AG09309 (cell line): ENCODE results near the gene LHFPL3.

Experiments used
- DNase-seq: peaks from one replicate; pipeline ENCODE4 v3.0.0-alpha.2; 2010; ENCODE audit warnings: low read depth
- H3K4me3 ChIP-seq: 2 replicates; pipeline ENCODE4 v1.5.1; 2011; ENCODE audit warnings: mild to moderate bottlenecking, low read depth, low read length, moderate library complexity; ENCODE audit not compliant: control insufficient read depth
- CTCF ChIP-seq: IDR thresholded peaks from 2 replicates; pipeline ENCODE4 v1.5.1; 2011; ENCODE audit warnings: mild to moderate bottlenecking, low read depth, low read length, inconsistent platforms; ENCODE audit not compliant: insufficient read depth, control insufficient read depth; ENCODE audit errors: missing control alignments

LHFPL3 gene

GRCh38 chr7:104825099-104825498 lies 496.7 kb downstream of the LHFPL3 start:
- TF ChIP-seq CTCF = no peak
- no peak for DNase-seq
- H3K4me3 ChIP-seq = no peak overlapping the region

- DNase-seq = no peak
- no peak overlapping the region for H3K4me3 ChIP-seq
- no peak for TF ChIP-seq CTCF
Observed at GRCh38 chr7:104826135-104826534, 497.7 kb downstream of the LHFPL3 start.

GRCh38 chr7:104836976-104837375 lies 508.6 kb downstream of the LHFPL3 start:
- DNase-seq = no peak
- no peak for TF ChIP-seq CTCF

GRCh38 chr7:104838537-104839299 lies 510.3 kb downstream of the LHFPL3 start:
- no peak for DNase-seq
- H3K4me3 ChIP-seq = no peak overlapping the region
- TF ChIP-seq CTCF = no peak

More at GRCh38 chr7:104836976-104837375, 508.6 kb downstream of the LHFPL3 start:
- H3K4me3 ChIP-seq = no peak overlapping the region

GRCh38 chr7:104839842-104840241 lies 511.4 kb downstream of the LHFPL3 start:
- no peak for DNase-seq
- TF ChIP-seq CTCF = no peak
- no peak overlapping the region for H3K4me3 ChIP-seq

- no peak for TF ChIP-seq CTCF
- no peak overlapping the region for H3K4me3 ChIP-seq
- no peak for DNase-seq
Observed at GRCh38 chr7:104841798-104842197, 513.4 kb downstream of the LHFPL3 start.
